ENCODE results near the gene C20orf173. TPM values are rescaled to one million over a fixed set of nuclear protein-coding genes. Genes with fewer than 3 reads are reported as not detected.

C20orf173 gene
- total and polyA plus RNA-seq, 2 donors (not counting 1 experiment from before 2014, with no cell fraction given): not detected

DNA sequence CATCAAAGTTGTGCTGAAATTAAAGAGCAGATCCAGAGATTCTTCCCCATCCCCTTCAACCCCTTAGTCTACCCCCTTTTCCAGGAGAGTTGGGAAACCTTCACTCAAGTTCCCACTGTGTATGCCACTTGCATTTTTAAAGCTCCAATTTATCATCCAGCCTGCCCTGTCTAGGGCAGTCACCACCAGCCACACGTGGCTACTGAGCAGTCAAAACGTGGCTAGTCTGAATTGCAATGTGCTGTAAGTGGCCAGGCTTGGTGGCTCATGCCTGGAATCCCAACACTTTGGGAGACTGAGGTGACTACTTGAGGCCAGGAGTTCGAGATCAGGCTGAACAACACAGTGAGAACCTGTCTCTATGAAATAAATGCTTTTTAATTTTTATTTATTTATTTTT lies 47.4 kb upstream of the C20orf173 start:
- DNase-seq (ENCODE audit: low read depth in 2 of 2): no peak
- Histone ChIP-seq H3K27ac (ENCODE audit: insufficient read depth, low read length) (no peak overlapping the region), H3K27me3 (ENCODE audit: control insufficient read depth, insufficient read depth, low read length) (peaks cover 1% of the 10 kb centered on the region), H3K36me3 (ENCODE audit: control insufficient read depth, insufficient read depth, low read length) (no peaks in the 10 kb centered on the region), H3K4me2 (ENCODE audit: extremely low read depth, insufficient read depth, low read length) (no peak overlapping the region), H3K9me3 (ENCODE audit: control insufficient read depth, insufficient read depth, low read depth, low read length) (no peaks in the 10 kb centered on the region), H3K4me1 (ENCODE audit: control insufficient read depth, extremely low read depth, insufficient read depth, low read length) (no peaks in the 10 kb centered on the region), H3K4me3 (replicated peaks in 1 of 4; ENCODE audit: control extremely low read depth in 1 of 4, insufficient read depth in 1 of 4, low read depth in 3 of 4, low read length in 4 of 4) (no peak overlapping the region), H2AFZ (ENCODE audit: low read length) (no peak overlapping the region), H4K20me1 (ENCODE audit: control insufficient read depth, extremely low read depth, insufficient read depth, low read length) (no peaks in the 10 kb centered on the region), H3K79me2 (ENCODE audit: control insufficient read depth, insufficient read depth, low read length) (no peaks in the 10 kb centered on the region), H3K9ac (ENCODE audit: insufficient read depth, low read length) (no peak overlapping the region)
- TF ChIP-seq CTCF (conservative IDR thresholded peaks at IDR 0.05 in 1 of 2, IDR thresholded peaks at IDR 0.05 in 1 of 2; ENCODE audit: low read depth in 1 of 2, low read length in 2 of 2) (no peak), EZH2 (IDR thresholded peaks at IDR 0.05; ENCODE audit: low read length, missing control alignments) (no peak)

DNA sequence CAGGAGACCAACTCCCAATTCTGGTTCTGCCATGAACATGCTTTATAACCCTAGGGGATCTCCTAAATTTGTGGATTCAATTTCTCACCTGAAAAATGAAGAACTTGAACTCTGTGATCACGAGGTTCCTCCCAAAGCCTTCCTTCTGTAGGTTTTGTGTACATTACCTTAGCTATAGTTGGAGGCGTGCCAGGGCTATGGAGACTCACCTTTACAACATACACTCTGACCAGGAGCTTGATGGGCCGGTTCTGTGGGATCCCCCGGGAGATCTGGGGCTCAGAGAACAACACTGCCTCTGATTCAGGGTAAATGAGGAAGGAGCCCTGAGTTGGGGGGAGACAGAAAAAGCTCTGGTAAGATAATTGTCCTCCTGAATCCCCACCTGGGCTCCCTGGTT lies 46.5 kb upstream of the C20orf173 start:
- no peaks in the 10 kb centered on the region for H3K9me3 ChIP-seq (ENCODE audit: control insufficient read depth, insufficient read depth, low read depth, low read length)
- H3K4me2 ChIP-seq (ENCODE audit: extremely low read depth, insufficient read depth, low read length): no peak overlapping the region
- H3K27me3 ChIP-seq (ENCODE audit: control insufficient read depth, insufficient read depth, low read length): no peaks in the 10 kb centered on the region
- TF ChIP-seq EZH2 (IDR thresholded peaks at IDR 0.05; ENCODE audit: low read length, missing control alignments): no peak
- no peak for TF ChIP-seq CTCF (conservative IDR thresholded peaks at IDR 0.05 in 1 of 2, IDR thresholded peaks at IDR 0.05 in 1 of 2; ENCODE audit: low read depth in 1 of 2, low read length in 2 of 2)
- H3K4me3 ChIP-seq (replicated peaks in 1 of 4; ENCODE audit: control extremely low read depth in 1 of 4, insufficient read depth in 1 of 4, low read depth in 3 of 4, low read length in 4 of 4): no peak overlapping the region
- H3K27ac ChIP-seq (ENCODE audit: insufficient read depth, low read length): no peak overlapping the region
- H3K4me1 ChIP-seq (ENCODE audit: control insufficient read depth, extremely low read depth, insufficient read depth, low read length): no peaks in the 10 kb centered on the region
- no peak overlapping the region for H3K9ac ChIP-seq (ENCODE audit: insufficient read depth, low read length)
- DNase-seq (ENCODE audit: low read depth in 2 of 2): no peak
- H2AFZ ChIP-seq (ENCODE audit: low read length): no peak overlapping the region
- H3K36me3 ChIP-seq (ENCODE audit: control insufficient read depth, insufficient read depth, low read length): no peaks in the 10 kb centered on the region
- H4K20me1 ChIP-seq (ENCODE audit: control insufficient read depth, extremely low read depth, insufficient read depth, low read length): no peaks in the 10 kb centered on the region
- H3K79me2 ChIP-seq (ENCODE audit: control insufficient read depth, insufficient read depth, low read length): no peaks in the 10 kb centered on the region

DNA sequence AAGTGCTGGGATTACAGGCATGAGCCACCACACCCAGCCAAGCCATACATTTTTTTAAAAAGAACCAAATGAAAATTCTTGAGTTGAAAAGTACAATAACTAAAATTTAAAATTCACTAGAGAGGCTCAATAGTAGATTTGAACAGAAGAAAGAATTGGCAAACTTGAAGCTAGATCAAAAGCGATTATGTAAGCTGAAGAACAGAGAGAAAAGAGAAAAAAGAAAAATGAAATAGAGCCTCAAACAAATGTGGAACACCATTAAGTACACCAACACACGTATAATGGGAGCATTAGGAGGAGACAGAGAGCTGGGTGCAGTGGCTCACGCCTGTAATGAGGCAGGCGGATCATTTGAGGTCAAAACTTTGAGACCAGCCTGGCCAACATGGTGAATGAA lies 43.4 kb upstream of the C20orf173 start:
- Histone ChIP-seq H3K4me2 (ENCODE audit: extremely low read depth, insufficient read depth, low read length) (no peak overlapping the region), H3K4me1 (ENCODE audit: control insufficient read depth, extremely low read depth, insufficient read depth, low read length) (no peaks in the 10 kb centered on the region), H3K4me3 (replicated peaks in 1 of 4; ENCODE audit: control extremely low read depth in 1 of 4, insufficient read depth in 1 of 4, low read depth in 3 of 4, low read length in 4 of 4) (no peak overlapping the region), H3K36me3 (ENCODE audit: control insufficient read depth, insufficient read depth, low read length) (no peaks in the 10 kb centered on the region), H3K27ac (ENCODE audit: insufficient read depth, low read length) (no peak overlapping the region), H4K20me1 (ENCODE audit: control insufficient read depth, extremely low read depth, insufficient read depth, low read length) (no peaks in the 10 kb centered on the region), H3K9me3 (ENCODE audit: control insufficient read depth, insufficient read depth, low read depth, low read length) (no peaks in the 10 kb centered on the region), H2AFZ (ENCODE audit: low read length) (no peak overlapping the region), H3K9ac (ENCODE audit: insufficient read depth, low read length) (no peak overlapping the region), H3K79me2 (ENCODE audit: control insufficient read depth, insufficient read depth, low read length) (no peaks in the 10 kb centered on the region), H3K27me3 (ENCODE audit: control insufficient read depth, insufficient read depth, low read length) (no peaks in the 10 kb centered on the region)
- TF ChIP-seq EZH2 (IDR thresholded peaks at IDR 0.05; ENCODE audit: low read length, missing control alignments) (no peak), CTCF (conservative IDR thresholded peaks at IDR 0.05 in 1 of 2, IDR thresholded peaks at IDR 0.05 in 1 of 2; ENCODE audit: low read depth in 1 of 2, low read length in 2 of 2) (no peak)
- DNase-seq (ENCODE audit: low read depth in 2 of 2): no peak

Measured in fibroblast of lung (primary cell).